ENCODE measurements around the gene FAM210A. TPM values are rescaled to one million over a fixed set of nuclear protein-coding genes. Genes with fewer than 3 reads are reported as not detected.

The FAM210A gene
- total RNA-seq, 3 donors from 2014 or later, result 7.7 to 15.1 (median 10.5) TPM

DNA sequence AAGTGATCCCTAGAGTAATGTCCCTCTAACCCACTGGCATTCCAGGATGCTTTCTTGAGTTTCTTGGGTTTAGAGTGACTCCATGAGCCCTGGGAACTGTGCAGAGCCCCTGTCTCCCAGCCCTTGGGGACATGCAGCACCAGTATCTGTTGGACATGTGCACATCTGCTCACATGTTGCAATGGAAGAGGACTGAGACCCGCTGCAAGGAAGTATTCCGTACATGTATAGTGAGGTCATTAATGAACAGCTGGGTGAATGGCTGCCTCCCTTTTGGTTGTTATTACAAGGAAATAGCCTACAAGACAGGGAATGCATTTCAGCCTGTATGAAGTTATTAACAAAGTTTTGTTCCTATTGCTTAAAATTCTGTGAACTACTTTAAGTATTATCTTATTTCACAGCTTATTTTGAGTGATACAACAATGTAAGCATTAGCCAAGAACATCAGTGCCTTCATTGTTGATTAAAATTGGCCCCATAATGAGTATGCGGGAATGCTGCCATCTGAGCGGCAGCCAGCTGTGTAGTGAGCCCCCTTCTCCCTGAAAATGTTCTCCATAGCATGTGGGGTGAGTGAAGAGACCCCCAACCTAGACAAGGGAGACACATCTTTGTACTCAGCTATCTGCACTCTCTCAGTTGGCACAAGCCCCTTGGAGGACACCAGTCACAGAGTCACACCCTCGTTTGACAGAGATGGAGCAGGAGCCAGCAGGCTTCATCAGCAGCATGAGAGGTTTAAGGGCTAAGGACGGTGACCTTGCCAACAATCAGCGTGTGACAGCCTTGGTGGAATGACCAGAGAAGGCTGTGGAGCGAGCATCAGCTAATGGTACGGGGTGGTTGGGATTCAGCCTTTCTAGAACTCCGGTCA, 87.4 kb downstream of the FAM210A start:
- H3K36me3 ChIP-seq, result no peaks in the 10 kb centered on the region
- intact Hi-C loops (cut with DNase I; ENCODE audit: low total_unique reads), result no loop called here

DNA sequence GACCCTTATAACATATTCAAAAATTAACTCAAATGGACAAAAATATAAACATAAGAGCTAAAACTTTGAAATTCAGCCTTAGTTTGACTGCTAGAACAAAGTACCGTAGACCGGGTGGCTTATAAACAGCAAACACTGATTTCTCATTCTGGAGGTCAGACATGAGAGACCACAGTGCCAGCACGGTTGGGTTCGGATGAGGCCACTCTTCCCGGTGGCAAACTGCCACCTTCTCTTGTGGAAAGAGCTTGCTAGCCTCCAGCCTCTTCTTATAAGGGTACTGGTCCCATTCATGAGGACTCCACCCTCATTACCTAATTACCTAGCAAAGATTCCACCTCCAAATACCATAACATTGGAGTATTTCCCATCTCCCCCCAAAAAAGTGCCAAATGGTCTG, 91.3 kb downstream of the FAM210A start:
- Histone ChIP-seq H3K4me3 (no peak overlapping the region), H3K27me3 (no peaks in the 10 kb centered on the region), H3K4me1 (no peaks in the 10 kb centered on the region), H3K36me3 (no peaks in the 10 kb centered on the region), H3K27ac (no peak overlapping the region), H3K9me3 (peaks cover 0 to 7% of the 10 kb centered on the region in 2 donors)
- no peak for DNase-seq (ENCODE audit: low spot score in 2 of 2)
- TF ChIP-seq, protein P1, sequence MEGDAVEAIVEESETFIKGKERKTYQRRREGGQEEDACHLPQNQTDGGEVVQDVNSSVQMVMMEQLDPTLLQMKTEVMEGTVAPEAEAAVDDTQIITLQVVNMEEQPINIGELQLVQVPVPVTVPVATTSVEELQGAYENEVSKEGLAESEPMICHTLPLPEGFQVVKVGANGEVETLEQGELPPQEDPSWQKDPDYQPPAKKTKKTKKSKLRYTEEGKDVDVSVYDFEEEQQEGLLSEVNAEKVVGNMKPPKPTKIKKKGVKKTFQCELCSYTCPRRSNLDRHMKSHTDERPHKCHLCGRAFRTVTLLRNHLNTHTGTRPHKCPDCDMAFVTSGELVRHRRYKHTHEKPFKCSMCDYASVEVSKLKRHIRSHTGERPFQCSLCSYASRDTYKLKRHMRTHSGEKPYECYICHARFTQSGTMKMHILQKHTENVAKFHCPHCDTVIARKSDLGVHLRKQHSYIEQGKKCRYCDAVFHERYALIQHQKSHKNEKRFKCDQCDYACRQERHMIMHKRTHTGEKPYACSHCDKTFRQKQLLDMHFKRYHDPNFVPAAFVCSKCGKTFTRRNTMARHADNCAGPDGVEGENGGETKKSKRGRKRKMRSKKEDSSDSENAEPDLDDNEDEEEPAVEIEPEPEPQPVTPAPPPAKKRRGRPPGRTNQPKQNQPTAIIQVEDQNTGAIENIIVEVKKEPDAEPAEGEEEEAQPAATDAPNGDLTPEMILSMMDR (IDR thresholded peaks at IDR 0.05), result no peak
- intact Hi-C loops (cut with DNase I; ENCODE audit: low total_unique reads), result no loop called here

More for the DNA sequence above, 87.4 kb downstream of the FAM210A start:
- Histone ChIP-seq H3K4me1 (no peaks in the 10 kb centered on the region), H3K4me3 (no peak overlapping the region), H3K27me3 (no peaks in the 10 kb centered on the region), H3K9me3 (no peaks in the 10 kb centered on the region), H3K27ac (no peak overlapping the region)
- TF ChIP-seq POLR2A (IDR thresholded peaks at IDR 0.05) (no peak), POLR2AphosphoS5 (IDR thresholded peaks at IDR 0.05) (no peak)
- TF ChIP-seq, protein P1 (IDR thresholded peaks at IDR 0.05), result no peak
- DNase-seq (ENCODE audit: low spot score in 2 of 2), result no peak

DNA sequence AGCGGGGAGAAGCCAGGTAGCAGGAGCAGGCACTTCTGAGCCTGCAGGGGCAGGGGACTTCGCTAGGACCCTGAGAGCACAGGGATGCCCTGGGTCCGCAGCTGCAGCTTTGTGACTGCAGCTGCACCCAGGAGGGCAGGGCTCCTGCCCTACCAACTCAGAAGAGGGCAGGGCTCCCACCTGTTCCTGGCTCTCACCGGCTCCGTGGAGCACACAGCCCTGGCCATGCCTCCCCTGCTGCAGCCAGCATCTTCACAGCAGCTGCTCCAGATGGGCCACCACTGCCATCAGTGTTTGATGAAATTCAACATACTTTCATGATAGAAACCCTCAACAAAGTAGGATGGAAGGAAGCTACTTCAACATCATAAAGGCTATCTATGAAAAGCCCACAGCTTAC, 92.7 kb downstream of the FAM210A start:
- no peak for DNase-seq (ENCODE audit: low spot score in 2 of 2)
- TF ChIP-seq, protein P1 (IDR thresholded peaks at IDR 0.05), result no peak
- TF ChIP-seq POLR2AphosphoS5 (IDR thresholded peaks at IDR 0.05), result no peak
- TF ChIP-seq POLR2A (IDR thresholded peaks at IDR 0.05), result no peak
- Histone ChIP-seq H3K27me3 (no peaks in the 10 kb centered on the region), H3K4me1 (no peaks in the 10 kb centered on the region), H3K27ac (no peak overlapping the region), H3K4me3 (no peak overlapping the region), H3K9me3 (peaks cover 0 to 7% of the 10 kb centered on the region in 2 donors), H3K36me3 (no peaks in the 10 kb centered on the region)
- intact Hi-C loops (cut with DNase I; ENCODE audit: low total_unique reads), result no loop called here

DNA sequence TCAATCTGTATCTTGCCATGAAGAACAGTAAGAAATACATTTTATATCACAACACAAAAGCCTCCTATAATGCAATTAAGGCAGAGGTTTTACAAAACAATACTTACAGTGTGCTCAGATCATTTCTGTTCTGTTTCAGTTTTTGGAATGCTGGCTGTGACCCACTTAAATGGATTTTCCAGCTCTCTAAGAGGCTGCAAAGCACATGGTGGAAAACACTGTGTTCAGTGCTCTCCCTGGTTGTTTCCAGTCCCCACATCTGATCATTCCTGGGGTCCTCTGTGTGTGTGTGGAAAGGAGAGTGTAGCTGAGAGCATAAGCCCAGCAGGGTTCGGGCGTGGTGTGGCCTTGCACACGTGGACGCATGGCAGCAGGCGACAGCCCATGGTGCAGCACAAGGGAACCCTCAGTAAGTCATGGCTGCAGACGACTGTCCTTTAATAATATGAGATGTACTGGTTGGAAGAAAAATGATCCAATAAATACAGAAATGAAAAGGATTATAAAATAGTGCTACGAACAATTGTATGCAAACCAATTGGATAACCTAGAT, 95.6 kb downstream of the FAM210A start:
- Histone ChIP-seq H3K36me3 (no peaks in the 10 kb centered on the region), H3K4me3 (no peak overlapping the region), H3K9me3 (peaks cover 0 to 7% of the 10 kb centered on the region in 2 donors), H3K4me1 (no peaks in the 10 kb centered on the region), H3K27ac (no peak overlapping the region), H3K27me3 (no peaks in the 10 kb centered on the region)
- TF ChIP-seq POLR2AphosphoS5 (IDR thresholded peaks at IDR 0.05) (no peak), POLR2A (IDR thresholded peaks at IDR 0.05) (no peak)
- TF ChIP-seq, protein P1 (IDR thresholded peaks at IDR 0.05), result no peak
- DNase-seq (ENCODE audit: low spot score in 2 of 2), result no peak
- intact Hi-C loops (cut with DNase I; ENCODE audit: low total_unique reads), result no loop called here
